Breast epithelium (tissue), 4 donors: ENCODE measurements around the gene UGT1A9. TPM values are rescaled to one million over a fixed set of nuclear protein-coding genes. Genes with fewer than 3 reads are reported as not detected.

Experiments used
- DNase-seq, 2 donors: peaks; one replicate each; pipeline ENCODE4 v3.0.0-alpha.2; 2019; ENCODE audit warnings: low spot score in 2 of 2
- H3K27ac ChIP-seq, 2 donors: fragments of 200-600 bp; sonication (generic) in 1 of 2; one replicate each; pipeline ENCODE4 v1.5.1; 2016 to 2019; ENCODE audit warnings: mild to moderate bottlenecking in 1 of 2
- H3K27me3 ChIP-seq, 2 donors: fragments of 200-600 bp; sonication (generic) in 1 of 2; one replicate each; pipeline versions ENCODE4 v1.5.1 to v1.6.0; 2017 to 2019; ENCODE audit warnings: control low read depth in 1 of 2, mild to moderate bottlenecking in 1 of 2
- H3K36me3 ChIP-seq: fragments of 200-600 bp; one replicate; pipeline ENCODE4 v1.5.1; 2019
- H3K4me1 ChIP-seq, 2 donors: fragments of 200-600 bp; sonication (generic); one replicate each; pipeline ENCODE4 v1.5.1; 2016 to 2019; ENCODE audit warnings: control low read depth in 1 of 2
- H3K4me3 ChIP-seq, 3 donors: fragments of 200-600 bp; sonication (generic); 1 replicate in 2 of 3; 2 replicates in 1 of 3; pipeline ENCODE4 v1.5.1; 2016 to 2019; ENCODE audit warnings: mild to moderate bottlenecking in 3 of 3, moderate library complexity in 2 of 3
- H3K9me3 ChIP-seq, 2 donors: fragments of 200-600 bp; sonication (generic) in 1 of 2; one replicate each; pipeline ENCODE4 v1.5.1; 2016 to 2019; ENCODE audit warnings: control low read depth in 1 of 2
- CTCF ChIP-seq, 3 donors: fragments of 450-650 bp; IDR thresholded peaks; one replicate each; pipeline ENCODE4 v1.5.1; 2016 to 2017; ENCODE audit warnings: antibody characterized with exemption in 3 of 3, mild to moderate bottlenecking in 3 of 3, moderate library complexity in 3 of 3
- POLR2A ChIP-seq: fragments of 450-650 bp; IDR thresholded peaks from one replicate; pipeline ENCODE4 v1.6.1; 2016; ENCODE audit warnings: antibody characterized with exemption, mild to moderate bottlenecking, moderate library complexity
- POLR2AphosphoS5 ChIP-seq, 3 donors: sonication (generic); formaldehyde crosslinking; IDR thresholded peaks; one replicate each; pipeline ENCODE4 v1.6.1; 2017; ENCODE audit warnings: antibody characterized with exemption in 3 of 3
- intact Hi-C: fragments of 100-400 bp; cut with DNase I; formaldehyde crosslinking; loops from one replicate; pipeline ENCODE4 v1.15.1; 2023; ENCODE audit warnings: low total_unique reads
- total RNA-seq, 3 donors: library from RNA; depleted of rRNA; stranded (reverse); fragments of >200 nt; gene quantifications; one replicate each; pipeline ENCODE4 v1.1.0, GENCODE V29; 2016

UGT1A9 gene
- total RNA-seq, 3 donors from 2014 or later, result not detected

- Histone ChIP-seq H3K4me1 (no peaks in the 10 kb centered on the region), H3K36me3 (no peaks in the 10 kb centered on the region), H3K27me3 (no peaks in the 10 kb centered on the region), H3K9me3 (no peaks in the 10 kb centered on the region), H3K27ac (no peak overlapping the region), H3K4me3 (no peak overlapping the region)
- TF ChIP-seq POLR2A (no peak), CTCF (IDR thresholded peaks at IDR 0.05) (no peak), POLR2AphosphoS5 (IDR thresholded peaks at IDR 0.05) (no peak)
- DNase-seq, result no peak
- intact Hi-C loops, result no loop called here
Measured at GRCh38 chr2:233801357-233802131, 129.8 kb downstream of the UGT1A9 start.

GRCh38 chr2:233802132-233802815 lies 130.6 kb downstream of the UGT1A9 start:
- DNase-seq, result no peak
- TF ChIP-seq CTCF (IDR thresholded peaks at IDR 0.05) (no peak), POLR2AphosphoS5 (IDR thresholded peaks at IDR 0.05) (no peak), POLR2A (no peak)
- H3K27ac ChIP-seq, result no peak overlapping the region
- H3K27me3 ChIP-seq, result no peaks in the 10 kb centered on the region
- H3K4me1 ChIP-seq, result no peaks in the 10 kb centered on the region
- no peak overlapping the region for H3K4me3 ChIP-seq
- H3K36me3 ChIP-seq, result no peaks in the 10 kb centered on the region
- no peaks in the 10 kb centered on the region for H3K9me3 ChIP-seq
- intact Hi-C loops, result no loop called here

- no peak for DNase-seq
- intact Hi-C loops, result no loop called here
- TF ChIP-seq POLR2AphosphoS5 (IDR thresholded peaks at IDR 0.05), result no peak
- no peak for TF ChIP-seq CTCF (IDR thresholded peaks at IDR 0.05)
- TF ChIP-seq POLR2A, result no peak
- no peaks in the 10 kb centered on the region for H3K36me3 ChIP-seq
- H3K9me3 ChIP-seq, result no peaks in the 10 kb centered on the region
- no peaks in the 10 kb centered on the region for H3K4me1 ChIP-seq
- no peak overlapping the region for H3K27ac ChIP-seq
- H3K4me3 ChIP-seq, result no peak overlapping the region
- H3K27me3 ChIP-seq, result no peaks in the 10 kb centered on the region
Measured at GRCh38 chr2:233803292-233803911, 131.7 kb downstream of the UGT1A9 start.

- Histone ChIP-seq H3K27ac (no peak overlapping the region), H3K9me3 (no peaks in the 10 kb centered on the region), H3K27me3 (no peaks in the 10 kb centered on the region), H3K4me3 (no peak overlapping the region), H3K36me3 (no peaks in the 10 kb centered on the region), H3K4me1 (no peaks in the 10 kb centered on the region)
- intact Hi-C loops, result no loop called here
- DNase-seq, result no peak
- no peak for TF ChIP-seq POLR2A
- no peak for TF ChIP-seq POLR2AphosphoS5 (IDR thresholded peaks at IDR 0.05)
- TF ChIP-seq CTCF (IDR thresholded peaks at IDR 0.05), result no peak
Measured at GRCh38 chr2:233803994-233804393, 132.3 kb downstream of the UGT1A9 start.
